GM21447 (cell line): ENCODE results near the gene PARD6G.

ENCODE experiments used
- ATAC-seq: cut with Tn5 transposase; IDR thresholded peaks from one replicate; pipeline ENCODE4 v1.9.1; 2021; ENCODE audit not compliant: unreplicated experiment

The PARD6G gene

GRCh38 chr18:80191907-80192652, 55.2 kb downstream of the PARD6G start:
- no peak for ATAC-seq

GRCh38 chr18:80191264-80191663, 56.0 kb downstream of the PARD6G start:
- ATAC-seq, result no peak

GRCh38 chr18:80190311-80190710, 57.0 kb downstream of the PARD6G start:
- no peak for ATAC-seq

- ATAC-seq, result no peak
Observed at GRCh38 chr18:80189531-80189865, 57.8 kb downstream of the PARD6G start.

- no peak for ATAC-seq
Observed at GRCh38 chr18:80188643-80189530, 58.4 kb downstream of the PARD6G start.

GRCh38 chr18:80187956-80188642, 59.2 kb downstream of the PARD6G start:
- no peak for ATAC-seq

GRCh38 chr18:80185545-80185944, 61.8 kb downstream of the PARD6G start:
- no peak for ATAC-seq

GRCh38 chr18:80184243-80184772, 63.0 kb downstream of the PARD6G start:
- ATAC-seq, result no peak

GRCh38 chr18:80183273-80184050, 63.9 kb downstream of the PARD6G start:
- ATAC-seq, result no peak

- no peak for ATAC-seq
Observed at GRCh38 chr18:80182855-80183254, 64.5 kb downstream of the PARD6G start.

- no peak for ATAC-seq
Observed at GRCh38 chr18:80181642-80182461, 65.5 kb downstream of the PARD6G start.

GRCh38 chr18:80180778-80181564, 66.3 kb downstream of the PARD6G start:
- no peak for ATAC-seq

- peak; percentile 54 for ATAC-seq
Observed at GRCh38 chr18:80179857-80180558, 67.3 kb downstream of the PARD6G start.

GRCh38 chr18:80178935-80179818, 68.1 kb downstream of the PARD6G start:
- ATAC-seq, result no peak

- no peak for ATAC-seq
Observed at GRCh38 chr18:80177128-80177527, 70.2 kb downstream of the PARD6G start.

GRCh38 chr18:80176334-80177073, 70.8 kb downstream of the PARD6G start:
- no peak for ATAC-seq
